ENCODE measurements around the gene PAAF1. TPM values are rescaled to one million over a fixed set of nuclear protein-coding genes. Genes with fewer than 3 reads are reported as not detected.

The PAAF1 gene
- total RNA-seq, 4 donors from 2014 or later, result 2.2 to 11.8 (median 4.4) TPM

- in situ Hi-C loops (cut with MboI; ENCODE audit: low sequenced_read_pairs in 4 of 4), result loop anchor here in 1 of 4 donors (10.0 kb wide), 1 partner anchor 121 kb away; no protein-coding TSS in a partner anchor
- DNase-seq, result no peak
- intact Hi-C loops (cut with DNase I; ENCODE audit: low total_unique reads), result loop anchor here (1.0 to 10.0 kb wide), 4 partner anchors 61 to 631 kb away; partner anchors contain the start of gene POLD3
- TF ChIP-seq POLR2A (IDR thresholded peaks at IDR 0.05) (no peak), CTCF (IDR thresholded peaks at IDR 0.05 in 4 of 5, conservative IDR thresholded peaks at IDR 0.05 in 1 of 5) (no peak)
- peaks cover 7 to 17% of the 10 kb centered on the region in 2 donors for H3K4me1 ChIP-seq
- no peaks in the 10 kb centered on the region for H3K9me3 ChIP-seq
- no peaks in the 10 kb centered on the region for H3K36me3 ChIP-seq
- peak; percentile 69 to 87 for ATAC-seq
- peak overlapping the region in 1 of 4 donors; percentile 30 for H3K27ac ChIP-seq
- H3K4me3 ChIP-seq, result no peak overlapping the region
- no peaks in the 10 kb centered on the region for H3K27me3 ChIP-seq
Measured at GRCh38 chr11:73963861-73964260, 87.1 kb downstream of the PAAF1 start.

GRCh38 chr11:73965076-73965763, 88.4 kb downstream of the PAAF1 start:
- no peak for DNase-seq
- no peaks in the 10 kb centered on the region for H3K27me3 ChIP-seq
- H3K4me1 ChIP-seq, result peaks cover 7 to 17% of the 10 kb centered on the region in 2 donors
- H3K4me3 ChIP-seq, result no peak overlapping the region
- no peak for TF ChIP-seq CTCF (IDR thresholded peaks at IDR 0.05 in 4 of 5, conservative IDR thresholded peaks at IDR 0.05 in 1 of 5)
- TF ChIP-seq POLR2A (IDR thresholded peaks at IDR 0.05), result no peak
- intact Hi-C loops (cut with DNase I; ENCODE audit: low total_unique reads) (loop anchor here (2.0 to 10.0 kb wide), 3 partner anchors 60 to 630 kb away; partner anchors contain the start of gene POLD3), in situ Hi-C loops (cut with MboI; ENCODE audit: low sequenced_read_pairs in 4 of 4) (loop anchor here in 3 of 4 donors (5.0 to 10.0 kb wide), 2 partner anchors 120 to 127 kb away; no protein-coding TSS in a partner anchor)
- H3K27ac ChIP-seq, result no peak overlapping the region
- H3K9me3 ChIP-seq, result no peaks in the 10 kb centered on the region
- no peaks in the 10 kb centered on the region for H3K36me3 ChIP-seq
- ATAC-seq, result no peak

GRCh38 chr11:73965764-73966121, 88.9 kb downstream of the PAAF1 start:
- DNase-seq (no peak), ATAC-seq (no peak)
- Histone ChIP-seq H3K4me1 (peaks cover 7 to 17% of the 10 kb centered on the region in 2 donors), H3K4me3 (no peak overlapping the region), H3K36me3 (no peaks in the 10 kb centered on the region), H3K27ac (no peak overlapping the region), H3K27me3 (no peaks in the 10 kb centered on the region), H3K9me3 (no peaks in the 10 kb centered on the region)
- TF ChIP-seq CTCF (IDR thresholded peaks at IDR 0.05 in 4 of 5, conservative IDR thresholded peaks at IDR 0.05 in 1 of 5) (no peak), POLR2A (IDR thresholded peaks at IDR 0.05) (no peak)
- in situ Hi-C loops (cut with MboI; ENCODE audit: low sequenced_read_pairs in 4 of 4) (loop anchor here in 3 of 4 donors (5.0 to 10.0 kb wide), 2 partner anchors 119 to 127 kb away; no protein-coding TSS in a partner anchor), intact Hi-C loops (cut with DNase I; ENCODE audit: low total_unique reads) (loop anchor here (2.0 to 10.0 kb wide), 3 partner anchors 59 to 629 kb away; partner anchors contain the start of gene POLD3)

- Histone ChIP-seq H3K4me3 (no peak overlapping the region), H3K27me3 (no peaks in the 10 kb centered on the region), H3K36me3 (no peaks in the 10 kb centered on the region), H3K4me1 (peaks cover 7 to 15% of the 10 kb centered on the region in 2 donors), H3K9me3 (no peaks in the 10 kb centered on the region), H3K27ac (no peak overlapping the region)
- intact Hi-C loops (cut with DNase I; ENCODE audit: low total_unique reads), result loop anchor here (10.0 kb wide), 2 partner anchors 256 to 626 kb away; partner anchors contain the start of gene POLD3
- TF ChIP-seq CTCF (IDR thresholded peaks at IDR 0.05 in 4 of 5, conservative IDR thresholded peaks at IDR 0.05 in 1 of 5), result no peak
- DNase-seq (no peak), ATAC-seq (no peak)
- in situ Hi-C loops (cut with MboI; ENCODE audit: low sequenced_read_pairs in 4 of 4), result loop anchor here in 3 of 4 donors (5.0 to 10.0 kb wide), 2 partner anchors 116 to 124 kb away; no protein-coding TSS in a partner anchor
Measured at GRCh38 chr11:73968356-73968966, 91.7 kb downstream of the PAAF1 start.
